Measurements from ENCODE around the gene GALNT16. TPM values are rescaled to one million over a fixed set of nuclear protein-coding genes. Genes with fewer than 3 reads are reported as not detected.

GALNT16 gene
- total RNA-seq, 1 experiment from 2014 or later: 4.0 TPM

DNA sequence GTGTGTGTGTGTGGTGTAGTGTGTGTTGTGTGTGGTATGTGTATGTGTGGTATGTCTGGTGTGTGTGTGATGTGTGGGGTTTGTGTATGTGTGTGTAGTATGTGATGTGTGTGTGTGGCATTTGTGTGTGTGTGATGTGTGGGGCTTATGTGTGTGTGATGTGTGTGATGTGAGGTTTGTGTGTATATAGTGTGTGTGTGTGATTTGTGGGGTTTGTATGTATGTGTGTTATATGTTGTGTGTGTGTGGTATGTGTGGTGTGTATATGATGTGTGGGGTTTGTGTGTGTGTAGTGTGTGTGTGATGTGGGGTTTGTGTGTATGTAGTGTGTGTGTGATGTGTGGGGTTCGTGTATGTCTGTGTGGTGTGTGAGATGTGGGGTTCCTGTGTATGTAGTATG is 9.4 kb downstream of the GALNT16 start:
- CTCF ChIA-PET: no interaction called here
- Mint-ChIP-seq H3K4me3 (ENCODE audit: low read depth, unreplicated experiment) (no peak overlapping the region), H3K27me3 (ENCODE audit: unreplicated experiment) (peaks cover 29% of the 10 kb centered on the region), H3K36me3 (ENCODE audit: insufficient read depth, unreplicated experiment) (no peaks in the 10 kb centered on the region), H3K9me3 (ENCODE audit: low read depth, unreplicated experiment) (no peaks in the 10 kb centered on the region), H3K4me1 (ENCODE audit: low read depth, unreplicated experiment) (no peaks in the 10 kb centered on the region), H3K27ac (ENCODE audit: unreplicated experiment) (no peak overlapping the region)
- TF ChIP-seq, protein P1, sequence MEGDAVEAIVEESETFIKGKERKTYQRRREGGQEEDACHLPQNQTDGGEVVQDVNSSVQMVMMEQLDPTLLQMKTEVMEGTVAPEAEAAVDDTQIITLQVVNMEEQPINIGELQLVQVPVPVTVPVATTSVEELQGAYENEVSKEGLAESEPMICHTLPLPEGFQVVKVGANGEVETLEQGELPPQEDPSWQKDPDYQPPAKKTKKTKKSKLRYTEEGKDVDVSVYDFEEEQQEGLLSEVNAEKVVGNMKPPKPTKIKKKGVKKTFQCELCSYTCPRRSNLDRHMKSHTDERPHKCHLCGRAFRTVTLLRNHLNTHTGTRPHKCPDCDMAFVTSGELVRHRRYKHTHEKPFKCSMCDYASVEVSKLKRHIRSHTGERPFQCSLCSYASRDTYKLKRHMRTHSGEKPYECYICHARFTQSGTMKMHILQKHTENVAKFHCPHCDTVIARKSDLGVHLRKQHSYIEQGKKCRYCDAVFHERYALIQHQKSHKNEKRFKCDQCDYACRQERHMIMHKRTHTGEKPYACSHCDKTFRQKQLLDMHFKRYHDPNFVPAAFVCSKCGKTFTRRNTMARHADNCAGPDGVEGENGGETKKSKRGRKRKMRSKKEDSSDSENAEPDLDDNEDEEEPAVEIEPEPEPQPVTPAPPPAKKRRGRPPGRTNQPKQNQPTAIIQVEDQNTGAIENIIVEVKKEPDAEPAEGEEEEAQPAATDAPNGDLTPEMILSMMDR (IDR thresholded peaks at IDR 0.05; ENCODE audit: unreplicated experiment): no peak
- intact Hi-C loops (cut with micrococcal nuclease; ENCODE audit: unreplicated experiment): no loop called here
- no peak for DNase-seq
- no TSS peak for BruUV-seq (replicated peaks)

DNA sequence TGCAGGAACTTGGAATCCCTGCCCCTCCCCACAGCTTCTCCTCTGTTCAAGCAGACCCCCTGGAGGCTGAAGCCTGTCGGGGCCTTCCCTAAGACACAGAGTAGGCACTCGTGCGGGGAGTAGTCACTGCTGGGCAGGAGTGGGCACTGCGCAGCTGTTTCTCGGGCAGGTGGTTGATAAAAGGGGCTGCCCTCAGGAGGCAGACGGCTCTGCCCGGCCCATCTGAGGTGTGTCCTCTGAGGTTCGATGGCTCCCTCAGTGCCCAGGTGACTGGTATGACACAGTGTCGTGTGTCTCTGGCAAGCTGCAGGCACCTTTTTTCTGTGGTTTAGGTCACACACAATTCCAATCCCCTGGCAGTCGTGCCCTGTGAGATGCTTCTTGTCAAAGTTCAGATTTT is 10.1 kb downstream of the GALNT16 start:
- TF ChIP-seq, protein P1 (IDR thresholded peaks at IDR 0.05; ENCODE audit: unreplicated experiment): no peak
- Mint-ChIP-seq H3K27ac (ENCODE audit: unreplicated experiment) (no peak overlapping the region), H3K27me3 (ENCODE audit: unreplicated experiment) (peaks cover 31% of the 10 kb centered on the region), H3K4me3 (ENCODE audit: low read depth, unreplicated experiment) (no peak overlapping the region), H3K36me3 (ENCODE audit: insufficient read depth, unreplicated experiment) (no peaks in the 10 kb centered on the region), H3K4me1 (ENCODE audit: low read depth, unreplicated experiment) (no peaks in the 10 kb centered on the region), H3K9me3 (ENCODE audit: low read depth, unreplicated experiment) (no peaks in the 10 kb centered on the region)
- intact Hi-C loops (cut with micrococcal nuclease; ENCODE audit: unreplicated experiment): no loop called here
- CTCF ChIA-PET: no interaction called here
- DNase-seq: no peak
- BruUV-seq (replicated peaks): no TSS peak

DNA sequence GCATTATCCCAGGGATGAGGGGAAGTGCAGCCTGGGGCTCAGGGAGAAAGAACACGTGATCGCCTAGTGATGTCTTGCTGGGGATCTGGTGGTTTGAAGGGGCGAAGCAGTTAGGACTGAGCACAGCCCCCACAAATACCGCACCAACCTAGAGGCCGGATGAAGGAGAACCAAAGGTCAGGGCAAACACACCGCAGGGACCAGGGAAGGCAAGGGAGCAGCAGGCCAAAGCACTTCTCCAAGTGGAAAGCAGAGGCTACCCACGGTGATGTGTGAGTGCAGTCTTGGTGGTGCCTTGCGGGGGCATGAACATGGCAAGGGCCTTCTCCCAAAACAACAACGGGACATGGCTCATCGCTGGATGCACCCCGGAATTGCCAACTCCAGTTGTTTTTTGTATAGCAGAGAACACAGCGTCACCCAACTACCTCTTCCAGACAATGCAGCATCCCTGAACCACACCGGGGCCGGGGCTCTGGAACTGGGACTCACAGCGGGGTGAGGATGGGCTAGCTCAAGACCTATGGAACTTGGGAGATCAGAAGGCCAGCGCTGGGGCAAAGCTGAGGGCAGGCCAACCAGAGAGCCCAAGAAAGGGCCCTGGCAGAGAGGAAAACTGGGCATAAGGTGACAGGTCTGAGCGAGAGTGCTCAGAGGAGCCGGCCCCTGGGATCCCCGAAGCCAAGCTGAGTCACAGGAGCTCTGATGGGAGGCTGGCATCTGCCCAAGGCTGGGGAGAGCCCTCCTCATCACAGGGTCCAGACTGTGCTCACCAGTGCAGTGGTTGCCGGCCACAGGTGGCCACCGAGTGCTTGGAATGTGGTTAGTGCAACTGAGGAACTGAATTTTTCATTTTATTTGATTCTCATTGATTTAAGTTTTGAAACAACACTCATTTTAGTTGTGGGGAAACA is 11.1 kb downstream of the GALNT16 start:
- H3K9me3 Mint-ChIP-seq (ENCODE audit: low read depth, unreplicated experiment): no peaks in the 10 kb centered on the region
- H3K27me3 Mint-ChIP-seq (ENCODE audit: unreplicated experiment): peaks cover 31% of the 10 kb centered on the region
- no peaks in the 10 kb centered on the region for H3K36me3 Mint-ChIP-seq (ENCODE audit: insufficient read depth, unreplicated experiment)
- H3K4me3 Mint-ChIP-seq (ENCODE audit: low read depth, unreplicated experiment): no peak overlapping the region
- intact Hi-C loops (cut with micrococcal nuclease; ENCODE audit: unreplicated experiment): no loop called here
- no peak overlapping the region for H3K27ac Mint-ChIP-seq (ENCODE audit: unreplicated experiment)
- CTCF ChIA-PET: no interaction called here
- no TSS peak for BruUV-seq (replicated peaks)
- TF ChIP-seq, protein P1 (IDR thresholded peaks at IDR 0.05; ENCODE audit: unreplicated experiment): no peak
- no peak for DNase-seq
- H3K4me1 Mint-ChIP-seq (ENCODE audit: low read depth, unreplicated experiment): no peaks in the 10 kb centered on the region

DNA sequence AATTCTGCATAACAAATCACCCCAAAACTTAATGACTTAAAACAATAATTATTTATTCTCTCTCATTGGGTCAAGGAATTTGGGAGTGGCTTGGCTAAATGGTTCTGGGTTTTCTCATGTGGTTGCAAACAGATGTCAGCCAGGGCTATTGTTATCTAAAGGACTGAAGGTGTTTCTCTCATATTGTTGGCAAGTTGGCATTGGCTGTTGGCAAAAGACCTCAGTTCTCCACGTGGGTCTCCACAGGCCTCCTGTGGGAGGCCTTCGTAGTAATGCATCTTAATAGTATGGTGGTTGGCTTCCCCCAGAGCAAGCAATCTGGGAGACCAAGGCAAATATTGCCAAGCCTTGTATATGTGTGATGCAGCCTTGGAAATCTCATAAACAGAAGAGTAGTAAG is 14.4 kb downstream of the GALNT16 start:
- no peaks in the 10 kb centered on the region for H3K4me1 Mint-ChIP-seq (ENCODE audit: low read depth, unreplicated experiment)
- no peaks in the 10 kb centered on the region for H3K36me3 Mint-ChIP-seq (ENCODE audit: insufficient read depth, unreplicated experiment)
- H3K27me3 Mint-ChIP-seq (ENCODE audit: unreplicated experiment): peaks cover 37% of the 10 kb centered on the region
- no peak overlapping the region for H3K27ac Mint-ChIP-seq (ENCODE audit: unreplicated experiment)
- TF ChIP-seq, protein P1 (IDR thresholded peaks at IDR 0.05; ENCODE audit: unreplicated experiment): no peak
- H3K4me3 Mint-ChIP-seq (ENCODE audit: low read depth, unreplicated experiment): no peak overlapping the region
- BruUV-seq (replicated peaks): no TSS peak
- DNase-seq: no peak
- intact Hi-C loops (cut with micrococcal nuclease; ENCODE audit: unreplicated experiment): no loop called here
- CTCF ChIA-PET: no interaction called here
- H3K9me3 Mint-ChIP-seq (ENCODE audit: low read depth, unreplicated experiment): no peaks in the 10 kb centered on the region

Data from Calu3 (cell line).